Sigmoid colon (tissue), 4 donors: ENCODE measurements around the gene NEURL1B.

Experiments used
- EP300 ChIP-seq, 4 donors: sonication (generic); formaldehyde crosslinking; IDR thresholded peaks; one replicate each; pipeline ENCODE4 v1.6.1; 2017; ENCODE audit warnings: antibody characterized with exemption in 4 of 4
- POLR2A ChIP-seq, 2 donors: fragments of 450-650 bp; IDR thresholded peaks; one replicate each; pipeline ENCODE4 v1.6.1; 2016; ENCODE audit warnings: antibody characterized with exemption in 2 of 2, mild to moderate bottlenecking in 2 of 2, moderate library complexity in 2 of 2
- TF ChIP-seq, protein P1 (sequence below), 4 experiments: fragments of 450-650 bp in 3 of 4; fragments of 200-600 bp in 1 of 4; IDR thresholded peaks; one replicate each; pipeline ENCODE4 v1.5.1; 2016 to 2019; ENCODE audit warnings: antibody characterized with exemption in 4 of 4, mild to moderate bottlenecking in 3 of 4, moderate library complexity in 2 of 4

DNA sequence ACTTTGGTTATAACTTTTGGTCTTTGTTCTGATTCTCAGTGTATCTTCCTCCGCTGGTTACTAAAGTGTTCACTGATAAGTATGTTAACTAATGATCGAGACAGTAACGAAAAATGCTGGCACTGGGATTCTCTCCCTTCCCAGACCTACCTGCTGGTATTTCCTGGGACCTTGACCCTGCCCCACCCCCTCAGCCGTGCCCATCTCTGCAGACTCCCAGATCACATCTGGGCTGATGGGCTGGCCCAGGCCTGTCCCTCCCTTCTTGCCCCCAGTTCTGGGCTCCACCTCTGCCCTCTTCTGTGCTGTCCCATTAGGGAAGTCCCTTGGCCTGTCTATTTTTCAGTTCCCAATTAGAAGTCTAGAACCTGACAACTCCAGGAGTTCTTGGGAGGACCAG lies 46.9 kb downstream of the NEURL1B start:
- TF ChIP-seq, protein P1, sequence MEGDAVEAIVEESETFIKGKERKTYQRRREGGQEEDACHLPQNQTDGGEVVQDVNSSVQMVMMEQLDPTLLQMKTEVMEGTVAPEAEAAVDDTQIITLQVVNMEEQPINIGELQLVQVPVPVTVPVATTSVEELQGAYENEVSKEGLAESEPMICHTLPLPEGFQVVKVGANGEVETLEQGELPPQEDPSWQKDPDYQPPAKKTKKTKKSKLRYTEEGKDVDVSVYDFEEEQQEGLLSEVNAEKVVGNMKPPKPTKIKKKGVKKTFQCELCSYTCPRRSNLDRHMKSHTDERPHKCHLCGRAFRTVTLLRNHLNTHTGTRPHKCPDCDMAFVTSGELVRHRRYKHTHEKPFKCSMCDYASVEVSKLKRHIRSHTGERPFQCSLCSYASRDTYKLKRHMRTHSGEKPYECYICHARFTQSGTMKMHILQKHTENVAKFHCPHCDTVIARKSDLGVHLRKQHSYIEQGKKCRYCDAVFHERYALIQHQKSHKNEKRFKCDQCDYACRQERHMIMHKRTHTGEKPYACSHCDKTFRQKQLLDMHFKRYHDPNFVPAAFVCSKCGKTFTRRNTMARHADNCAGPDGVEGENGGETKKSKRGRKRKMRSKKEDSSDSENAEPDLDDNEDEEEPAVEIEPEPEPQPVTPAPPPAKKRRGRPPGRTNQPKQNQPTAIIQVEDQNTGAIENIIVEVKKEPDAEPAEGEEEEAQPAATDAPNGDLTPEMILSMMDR (IDR thresholded peaks at IDR 0.05), result no peak
- no peak for TF ChIP-seq EP300 (IDR thresholded peaks at IDR 0.05)
- TF ChIP-seq POLR2A (IDR thresholded peaks at IDR 0.05), result no peak
